ENCODE measurements around the gene ATP2A2.
A peak's percentile ranks its signal among the peaks of the same experiment; 100 is the strongest.

The ATP2A2 gene

GRCh38 chr12:110262442-110263388 lies 18.3 kb upstream of the ATP2A2 start:
- DNase-seq (ENCODE audit: low read depth), result peak; percentile 62

- DNase-seq (ENCODE audit: low read depth), result no peak
These were observed 14.6 kb upstream of the ATP2A2 start for GRCh38 chr12:110266381-110266960.

GRCh38 chr12:110266980-110267620 lies 13.9 kb upstream of the ATP2A2 start:
- DNase-seq (ENCODE audit: low read depth), result peak; percentile 68

- DNase-seq (ENCODE audit: low read depth), result peak; percentile 44
These were observed 11.4 kb upstream of the ATP2A2 start for GRCh38 chr12:110269622-110270124.

- peak; percentile 78 for DNase-seq (ENCODE audit: low read depth)
These were observed 10.7 kb upstream of the ATP2A2 start for GRCh38 chr12:110270125-110270962.

GRCh38 chr12:110271015-110271414 lies 10.0 kb upstream of the ATP2A2 start:
- DNase-seq (ENCODE audit: low read depth), result no peak

GRCh38 chr12:110277530-110278254 lies 3.4 kb upstream of the ATP2A2 start:
- DNase-seq (ENCODE audit: low read depth), result no peak

- DNase-seq (ENCODE audit: low read depth), result no peak
These were observed 2.9 kb upstream of the ATP2A2 start for GRCh38 chr12:110278255-110278536.

GRCh38 chr12:110279566-110280375 lies 1.3 kb upstream of the ATP2A2 start:
- DNase-seq (ENCODE audit: low read depth), result peak; percentile 30

- peak; percentile 21 for DNase-seq (ENCODE audit: low read depth)
These were observed 662 bp upstream of the ATP2A2 start for GRCh38 chr12:110280392-110280778.

GRCh38 chr12:110281549-110282299 lies 677 bp downstream of the ATP2A2 start:
- DNase-seq (ENCODE audit: low read depth), result peak; percentile 36

- DNase-seq (ENCODE audit: low read depth), result peak; percentile 60
These were observed 1.3 kb downstream of the ATP2A2 start for GRCh38 chr12:110282300-110282860.

- no peak for DNase-seq (ENCODE audit: low read depth)
These were observed 2.1 kb downstream of the ATP2A2 start for GRCh38 chr12:110282956-110283817.

GRCh38 chr12:110284597-110284996 lies 3.5 kb downstream of the ATP2A2 start:
- no peak for DNase-seq (ENCODE audit: low read depth)

GRCh38 chr12:110286623-110287022 lies 5.6 kb downstream of the ATP2A2 start:
- peak; percentile 36 for DNase-seq (ENCODE audit: low read depth)

- no peak for DNase-seq (ENCODE audit: low read depth)
These were observed 6.9 kb downstream of the ATP2A2 start for GRCh38 chr12:110287986-110288385.

- DNase-seq (ENCODE audit: low read depth), result no peak
These were observed 8.1 kb downstream of the ATP2A2 start for GRCh38 chr12:110289044-110289710.

- DNase-seq (ENCODE audit: low read depth), result no peak
These were observed 8.6 kb downstream of the ATP2A2 start for GRCh38 chr12:110289711-110290078.
